ENCODE results near the gene ZCCHC4.

The ZCCHC4 gene

GRCh38 chr4:25378437-25378743, 65.8 kb downstream of the ZCCHC4 start:
- no peak for DNase-seq

GRCh38 chr4:25379591-25379990, 67.0 kb downstream of the ZCCHC4 start:
- no peak for DNase-seq

GRCh38 chr4:25383647-25384046, 71.1 kb downstream of the ZCCHC4 start:
- DNase-seq = no peak

- no peak for DNase-seq
Measured at GRCh38 chr4:25386926-25387325, 74.4 kb downstream of the ZCCHC4 start.

- no peak for DNase-seq
Measured at GRCh38 chr4:25397305-25397704, 84.7 kb downstream of the ZCCHC4 start.

- no peak for DNase-seq
Measured at GRCh38 chr4:25399510-25399909, 86.9 kb downstream of the ZCCHC4 start.

GRCh38 chr4:25401066-25401465, 88.5 kb downstream of the ZCCHC4 start:
- DNase-seq = no peak

GRCh38 chr4:25402521-25402920, 89.9 kb downstream of the ZCCHC4 start:
- DNase-seq = no peak

- DNase-seq = no peak
Measured at GRCh38 chr4:25403699-25404098, 91.1 kb downstream of the ZCCHC4 start.

- no peak for DNase-seq
Measured at GRCh38 chr4:25405453-25405852, 92.9 kb downstream of the ZCCHC4 start.

GRCh38 chr4:25406081-25406692, 93.6 kb downstream of the ZCCHC4 start:
- DNase-seq = no peak

- DNase-seq = no peak
Measured at GRCh38 chr4:25410820-25411529, 98.4 kb downstream of the ZCCHC4 start.

GRCh38 chr4:25413261-25413660, 100.7 kb downstream of the ZCCHC4 start:
- DNase-seq = no peak

- DNase-seq = no peak
Measured at GRCh38 chr4:25417014-25417413, 104.4 kb downstream of the ZCCHC4 start.

Data from islet precursor cell (in vitro differentiated cells).